NCI-H345 (cell line): ENCODE data around the gene LCLAT1.

ENCODE experiments used
- DNase-seq: peaks from one replicate; lab custom pipeline; 2025; lab: John Stamatoyannopoulos, UW

Gene LCLAT1

GRCh38 chr2:30447149-30448045, at the start of gene LCLAT1:
TSS of gene LCLAT1 (plus strand) at chr2:30447246. CDS start at chr2:30525591, 78,345 bp downstream.
- DNase-seq: peak; percentile 84

DNA sequence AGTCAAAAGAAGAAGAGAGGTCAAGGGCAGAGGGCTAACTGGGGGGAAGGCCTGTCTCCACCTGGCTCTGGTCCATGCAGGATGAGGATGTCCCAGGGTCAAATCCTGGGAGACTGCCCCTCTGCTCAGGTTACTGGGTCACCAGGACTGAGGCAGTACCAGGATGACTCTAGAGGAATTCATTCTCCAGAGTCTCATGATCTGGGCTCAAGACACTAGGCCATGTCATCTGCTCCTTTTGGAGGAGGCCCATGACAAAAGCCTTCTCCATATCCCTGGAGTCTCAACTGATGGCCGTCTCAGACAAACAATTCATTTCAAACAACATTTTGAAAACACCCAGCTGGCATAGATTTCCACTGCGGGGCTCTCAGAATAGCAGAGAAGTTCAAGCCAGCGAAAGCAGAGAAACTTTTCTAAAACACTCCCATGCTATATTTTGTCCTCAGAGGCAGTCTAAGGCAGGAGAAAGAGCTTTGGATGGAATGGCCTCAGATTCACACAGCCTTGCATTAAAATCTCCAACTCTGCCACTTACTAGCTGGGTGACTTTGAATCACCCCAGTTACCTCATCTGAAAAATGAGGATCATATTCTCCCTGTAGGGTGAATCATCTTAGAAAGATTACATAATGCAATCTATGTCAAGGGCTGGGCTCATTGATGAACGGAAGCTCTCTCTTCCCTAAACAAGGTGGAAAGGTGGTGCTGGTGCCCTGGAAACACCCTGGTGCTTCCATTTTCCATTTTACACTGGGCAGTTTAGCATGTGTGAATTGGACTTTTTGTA, 48.8 kb upstream of the LCLAT1 start:
- no peak for DNase-seq

DNA sequence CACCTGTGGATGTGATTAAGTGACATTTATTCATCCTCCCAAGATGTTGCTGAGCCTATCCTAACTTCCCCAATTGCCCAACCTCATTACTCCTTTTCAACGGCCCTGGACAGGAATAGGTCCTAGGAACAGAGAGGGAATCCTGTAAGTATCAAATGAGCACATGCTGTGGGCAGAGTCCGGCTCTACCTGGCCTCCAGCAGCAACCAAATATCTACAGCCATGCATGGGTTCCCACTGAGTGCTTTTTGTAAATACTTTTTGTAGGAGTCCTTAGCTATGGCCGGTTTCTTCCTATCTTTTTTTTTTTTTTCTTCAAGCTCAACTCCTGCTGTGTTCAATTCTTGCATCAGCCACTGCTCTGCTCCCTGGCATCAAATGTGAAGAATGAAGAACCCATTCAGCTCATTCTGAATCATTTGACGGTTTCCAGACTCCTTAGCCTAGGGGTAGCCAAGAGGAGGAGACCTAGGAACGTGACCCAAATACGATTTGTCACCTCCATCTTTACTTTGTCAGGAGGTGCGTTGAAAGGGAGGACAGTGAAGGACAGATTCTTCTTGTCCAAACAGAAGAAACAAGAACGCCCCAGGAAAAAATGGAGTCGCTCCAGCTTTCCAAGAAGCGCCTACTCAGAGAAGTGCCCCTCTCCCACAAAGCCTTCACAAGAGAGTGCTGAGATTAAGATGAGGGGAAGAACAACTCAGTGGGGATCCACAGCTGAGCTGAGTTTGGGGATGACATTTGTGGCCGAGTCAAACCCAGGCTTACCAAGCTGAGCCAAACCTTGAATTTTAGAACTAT, 46.7 kb upstream of the LCLAT1 start:
- DNase-seq: peak; percentile 16

DNA sequence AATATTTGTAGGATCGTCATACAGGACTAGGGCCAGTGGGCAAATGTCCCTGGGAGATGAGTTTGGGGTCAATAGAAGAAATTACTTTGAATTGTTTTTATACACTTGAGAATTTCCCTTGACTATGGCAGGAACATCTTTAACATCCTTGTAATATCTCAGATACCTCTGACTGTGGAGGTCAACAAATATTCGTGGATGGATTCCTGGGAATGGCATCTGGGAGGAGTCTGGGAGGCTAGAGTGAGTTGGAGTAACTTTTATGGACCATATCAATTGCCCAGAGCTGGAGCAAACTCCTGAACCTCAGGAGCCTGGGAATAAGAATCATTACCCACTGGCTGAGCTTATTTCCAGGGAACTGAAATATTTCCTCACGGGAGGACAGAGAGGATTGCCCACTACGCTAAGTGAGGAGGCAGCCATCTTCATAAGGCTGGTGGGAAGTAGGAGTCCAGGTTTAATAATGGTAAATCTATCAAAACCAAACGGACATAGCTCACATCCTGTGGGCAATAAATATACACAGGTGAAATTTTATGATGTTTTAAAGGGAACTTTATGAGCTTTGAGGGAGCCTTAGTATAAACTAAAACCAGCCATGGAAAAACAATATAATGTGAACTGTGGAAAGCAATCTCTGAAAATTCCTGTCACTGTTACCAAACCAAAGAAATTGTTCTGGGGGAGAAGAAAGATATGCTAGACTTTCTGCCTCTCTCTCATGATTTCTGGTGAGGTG, 44.4 kb upstream of the LCLAT1 start:
- DNase-seq: no peak

DNA sequence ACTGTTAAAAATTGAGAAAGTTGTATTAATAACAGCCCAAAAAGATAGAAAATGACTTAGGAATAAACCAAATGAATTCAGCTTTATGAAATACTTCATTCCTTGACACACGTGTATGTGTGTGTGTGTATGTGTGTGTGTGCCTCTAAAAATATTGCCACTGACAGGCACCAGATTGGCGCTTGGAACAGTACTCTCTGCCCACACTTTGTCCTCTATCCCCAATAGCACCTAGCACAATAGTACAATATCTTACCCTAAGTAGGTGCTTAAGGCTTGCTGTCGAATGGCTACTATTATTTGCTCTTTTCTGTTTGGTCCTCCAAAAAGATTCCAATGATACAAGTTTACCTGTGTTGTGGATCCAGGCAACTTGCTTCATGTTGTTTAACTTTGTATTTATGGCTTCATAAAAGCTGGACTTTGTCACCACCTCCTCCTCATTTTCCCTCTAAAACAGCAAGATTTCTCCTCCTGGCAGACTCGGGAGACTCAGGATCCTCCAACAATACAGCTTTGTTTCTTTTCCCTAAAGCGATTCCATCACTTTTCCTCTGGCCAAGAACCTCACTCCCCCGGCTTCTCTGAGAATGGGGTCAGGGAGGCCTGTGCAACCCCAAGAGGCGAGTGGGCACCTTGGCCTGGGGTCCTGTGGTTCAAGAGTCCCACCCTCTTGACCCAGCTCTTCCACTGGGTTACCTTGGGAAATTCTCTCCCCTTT, 43.3 kb upstream of the LCLAT1 start:
- DNase-seq: no peak

- DNase-seq: peak; percentile 60
Measured at GRCh38 chr2:30404319-30405259, 42.5 kb upstream of the LCLAT1 start.

- DNase-seq: no peak
Measured at GRCh38 chr2:30405260-30405605, 41.8 kb upstream of the LCLAT1 start.

DNA sequence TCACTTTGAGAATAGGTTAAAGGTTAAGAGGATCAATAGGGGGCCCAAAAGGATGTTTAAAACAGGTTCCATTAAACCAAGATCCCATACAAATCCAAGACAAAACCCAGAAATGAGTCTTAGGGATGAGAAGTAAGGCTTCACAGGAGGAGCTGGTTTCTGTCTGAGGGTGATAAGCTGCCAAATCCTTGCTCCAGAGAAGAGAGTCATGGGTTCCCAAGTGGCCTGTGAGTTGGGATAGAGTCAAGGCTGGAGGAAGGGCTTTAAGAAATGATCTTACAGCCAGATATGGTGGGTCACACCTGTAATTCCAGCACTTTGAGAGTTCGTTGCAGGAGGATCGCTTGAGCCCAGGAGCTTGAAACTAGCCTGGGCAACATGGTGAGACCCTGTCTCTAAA, 40.2 kb upstream of the LCLAT1 start:
- DNase-seq: no peak

- no peak for DNase-seq
Measured at GRCh38 chr2:30408961-30409387, 38.1 kb upstream of the LCLAT1 start.

DNA sequence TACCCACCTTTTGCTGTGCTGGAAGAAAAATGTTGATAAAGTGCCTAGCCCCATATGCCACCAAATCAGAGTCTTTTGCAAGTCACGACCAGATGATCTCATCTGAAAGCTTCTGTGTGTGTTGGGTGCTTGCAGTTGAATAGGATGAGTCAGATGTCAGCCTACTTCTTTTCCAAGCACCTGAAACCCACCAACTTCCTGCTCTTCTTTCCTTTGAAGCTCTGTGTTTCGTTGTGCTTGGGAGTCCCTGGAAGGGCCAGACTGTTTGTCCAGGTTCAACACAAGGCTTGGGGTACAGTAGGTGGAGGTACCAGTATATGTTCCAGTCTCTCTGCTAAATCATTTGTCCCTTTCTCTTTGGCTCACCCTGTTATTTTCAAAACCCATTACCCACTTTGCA, 36.8 kb upstream of the LCLAT1 start:
- DNase-seq: no peak

DNA sequence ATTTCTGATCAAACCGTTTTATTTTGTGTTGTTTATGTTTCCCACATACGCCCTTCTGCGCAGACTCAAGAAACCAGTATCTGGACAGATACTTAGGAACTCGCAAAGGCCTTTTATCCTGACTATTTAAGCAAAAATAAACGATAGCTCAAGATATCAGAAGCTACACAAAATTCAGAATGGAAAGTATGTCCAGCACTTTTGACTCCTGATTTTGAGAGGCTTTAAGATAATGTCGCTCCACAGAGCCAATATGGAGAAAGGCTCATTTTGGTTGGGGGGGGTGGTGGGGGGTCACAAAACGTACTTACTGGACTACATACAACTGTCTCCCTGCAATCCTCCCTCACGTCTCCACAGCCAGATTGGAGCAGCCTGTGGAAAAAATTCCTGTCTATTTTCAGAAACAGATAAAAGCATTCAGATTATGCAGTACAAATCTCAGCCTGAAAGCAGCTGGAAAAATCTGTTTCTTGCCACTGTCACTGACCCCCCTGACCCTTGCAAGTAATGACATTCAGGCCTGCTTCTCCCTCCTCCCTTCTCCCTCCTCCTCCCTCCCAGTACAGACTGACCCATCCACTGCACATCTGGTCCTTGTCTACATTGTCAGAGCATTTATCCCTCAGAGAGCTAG, 34.9 kb upstream of the LCLAT1 start:
- no peak for DNase-seq

- DNase-seq: no peak
Measured at GRCh38 chr2:30412684-30413570, 34.1 kb upstream of the LCLAT1 start.

GRCh38 chr2:30414961-30415360, 32.1 kb upstream of the LCLAT1 start:
- no peak for DNase-seq

GRCh38 chr2:30417253-30417652, 29.8 kb upstream of the LCLAT1 start:
- DNase-seq: no peak

DNA sequence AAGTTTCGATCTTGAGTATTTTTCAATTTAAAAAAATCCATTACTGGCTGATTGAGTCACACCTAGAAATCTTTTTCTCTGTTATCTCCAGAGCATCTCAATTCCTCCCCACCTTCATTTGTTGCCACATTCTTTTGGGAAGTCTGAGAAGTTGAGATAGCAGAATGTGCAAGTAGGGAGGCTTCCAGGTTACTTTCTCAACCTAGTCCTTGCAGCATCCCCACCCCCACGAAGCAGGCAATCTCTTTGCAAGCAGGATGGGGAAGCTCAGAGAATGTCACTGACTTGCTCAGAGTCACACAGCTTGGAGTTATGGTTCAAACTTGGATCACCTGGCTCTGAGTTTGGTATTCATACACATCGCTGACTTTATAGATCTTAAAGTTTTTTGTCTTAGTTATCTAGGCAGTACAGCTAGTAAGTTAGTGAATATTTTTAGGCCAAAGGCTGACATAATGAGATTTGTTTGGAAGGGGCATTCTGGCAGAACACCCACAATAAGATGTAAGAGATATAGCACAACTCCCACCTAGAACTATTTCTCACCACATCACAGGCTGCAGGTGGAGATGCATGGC, 25.9 kb upstream of the LCLAT1 start:
- DNase-seq: no peak

DNA sequence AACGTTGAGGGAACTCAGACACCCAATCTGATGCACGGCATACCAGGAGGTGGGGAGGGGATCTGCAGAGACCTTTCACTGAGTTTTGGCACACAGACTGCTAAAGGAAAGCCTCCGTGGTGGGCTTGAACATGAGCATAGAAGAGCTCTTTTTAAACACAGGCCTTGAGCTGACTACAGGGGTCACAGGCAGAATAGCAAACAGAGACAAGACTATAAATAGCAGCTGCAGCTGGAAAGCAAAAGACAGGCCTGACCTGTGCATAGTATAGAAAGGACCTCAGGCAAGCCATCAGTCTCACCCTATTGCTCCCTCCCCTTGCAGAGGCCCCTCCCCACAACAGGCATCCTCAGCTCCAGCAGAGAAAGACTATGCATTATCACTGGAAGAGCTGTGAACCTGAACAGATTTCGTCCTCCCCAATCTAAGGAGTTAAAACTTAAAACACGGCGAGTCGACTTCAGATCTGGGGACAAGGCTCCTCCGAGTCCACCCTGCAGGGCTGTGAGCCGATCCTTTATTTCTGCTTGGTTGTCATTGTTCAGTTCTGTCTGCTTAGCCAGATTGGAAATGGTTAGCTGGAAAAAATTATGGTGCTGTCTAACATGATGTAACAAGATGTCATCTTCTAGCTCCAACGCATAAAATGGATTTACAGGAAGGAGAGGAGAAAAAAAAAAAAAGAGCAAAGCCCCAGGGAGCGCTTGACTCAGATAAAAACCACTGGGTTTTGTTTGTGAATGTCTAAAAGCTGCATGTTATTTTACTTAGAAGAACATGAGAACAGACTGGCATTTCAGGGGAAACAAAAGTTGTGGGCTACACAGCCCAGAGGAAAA, 25.2 kb upstream of the LCLAT1 start:
- peak; percentile 68 for DNase-seq

DNA sequence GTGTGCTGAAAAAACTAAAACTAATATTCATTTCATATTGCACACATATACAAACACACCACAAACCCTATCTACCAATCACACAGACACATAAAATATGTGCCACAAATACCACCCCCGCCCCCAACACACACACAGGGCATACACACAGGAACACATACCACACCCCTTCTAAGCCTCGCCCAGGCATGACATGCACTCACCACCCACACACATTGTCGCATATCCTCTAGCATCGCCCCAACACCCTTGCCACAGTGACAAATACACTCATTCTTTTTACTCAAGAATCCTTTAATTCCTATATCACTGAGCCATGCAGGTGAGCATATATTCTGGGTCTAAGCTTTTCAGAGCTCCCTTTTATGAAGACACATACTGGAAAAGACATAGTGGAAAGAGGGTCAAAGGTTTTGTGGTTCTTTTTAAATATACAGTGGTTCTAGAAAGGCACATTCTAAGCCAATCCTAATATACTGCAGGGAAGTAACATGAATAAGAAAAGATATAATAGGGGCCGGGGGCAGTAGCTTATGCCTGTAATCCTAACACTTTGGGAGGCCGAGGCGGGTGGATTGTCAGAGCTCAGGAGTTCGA, 24.5 kb upstream of the LCLAT1 start:
- peak; percentile 37 for DNase-seq
